Suprapubic skin (tissue), 3 donors: ENCODE data around the gene PKN2.

Experiments used
- EP300 ChIP-seq: sonication (generic); formaldehyde crosslinking; IDR thresholded peaks from one replicate; pipeline ENCODE4 v1.6.1; 2017; ENCODE audit warnings: antibody characterized with exemption
- POLR2A ChIP-seq, 2 donors: fragments of 450-650 bp; IDR thresholded peaks; one replicate each; pipeline ENCODE4 v1.6.1; 2017; ENCODE audit warnings: antibody characterized with exemption in 2 of 2, mild to moderate bottlenecking in 2 of 2, moderate library complexity in 2 of 2
- TF ChIP-seq, protein P1 (sequence below), 2 donors: fragments of 200-600 bp in 1 of 2; fragments of 450-650 bp in 1 of 2; sonication (generic) in 1 of 2; IDR thresholded peaks; one replicate each; pipeline ENCODE4 v1.5.1; 2016 to 2019; ENCODE audit warnings: antibody characterized with exemption in 2 of 2, mild to moderate bottlenecking in 1 of 2, moderate library complexity in 1 of 2

DNA sequence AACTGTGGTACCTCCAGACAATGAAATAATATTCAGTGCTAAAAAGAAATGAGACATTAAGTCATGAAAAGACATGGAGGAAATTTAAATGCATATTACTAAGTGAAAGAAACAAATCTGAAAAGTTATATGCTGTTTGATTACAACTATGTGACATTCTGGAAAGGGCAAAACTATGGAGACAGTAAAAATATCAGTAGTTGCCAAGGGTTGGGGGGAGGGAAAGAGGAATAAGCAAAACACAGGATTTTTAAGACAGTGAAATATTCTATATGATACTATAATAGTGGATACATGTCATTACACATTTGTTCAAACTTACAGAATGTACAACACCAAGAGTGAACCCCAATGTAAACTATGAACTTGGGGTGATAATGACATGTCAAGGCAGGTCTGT lies 38.2 kb upstream of the PKN2 start:
- no peak for TF ChIP-seq POLR2A (IDR thresholded peaks at IDR 0.05)
- TF ChIP-seq, protein P1, sequence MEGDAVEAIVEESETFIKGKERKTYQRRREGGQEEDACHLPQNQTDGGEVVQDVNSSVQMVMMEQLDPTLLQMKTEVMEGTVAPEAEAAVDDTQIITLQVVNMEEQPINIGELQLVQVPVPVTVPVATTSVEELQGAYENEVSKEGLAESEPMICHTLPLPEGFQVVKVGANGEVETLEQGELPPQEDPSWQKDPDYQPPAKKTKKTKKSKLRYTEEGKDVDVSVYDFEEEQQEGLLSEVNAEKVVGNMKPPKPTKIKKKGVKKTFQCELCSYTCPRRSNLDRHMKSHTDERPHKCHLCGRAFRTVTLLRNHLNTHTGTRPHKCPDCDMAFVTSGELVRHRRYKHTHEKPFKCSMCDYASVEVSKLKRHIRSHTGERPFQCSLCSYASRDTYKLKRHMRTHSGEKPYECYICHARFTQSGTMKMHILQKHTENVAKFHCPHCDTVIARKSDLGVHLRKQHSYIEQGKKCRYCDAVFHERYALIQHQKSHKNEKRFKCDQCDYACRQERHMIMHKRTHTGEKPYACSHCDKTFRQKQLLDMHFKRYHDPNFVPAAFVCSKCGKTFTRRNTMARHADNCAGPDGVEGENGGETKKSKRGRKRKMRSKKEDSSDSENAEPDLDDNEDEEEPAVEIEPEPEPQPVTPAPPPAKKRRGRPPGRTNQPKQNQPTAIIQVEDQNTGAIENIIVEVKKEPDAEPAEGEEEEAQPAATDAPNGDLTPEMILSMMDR (IDR thresholded peaks at IDR 0.05): no peak
- TF ChIP-seq EP300: no peak
